OCI-LY1 (cell line): ENCODE data around the gene RAPGEF4.

Experiments used
- H2AFZ ChIP-seq: fragments of 200-600 bp; sonication (generic), shearing (Covaris generic); 2 replicates; pipeline ENCODE4 v1.6.0; 2014; ENCODE audit warnings: antibody characterized with exemption, mild to moderate bottlenecking, low read length
- H3F3A ChIP-seq: fragments of 200-600 bp; sonication (generic), shearing (Covaris generic); 2 replicates; pipeline ENCODE4 v1.6.0; 2014; ENCODE audit warnings: mild to moderate bottlenecking, antibody characterized with exemption, low read length, moderate library complexity; ENCODE audit not compliant: insufficient read depth
- H3K27ac ChIP-seq: fragments of 200-600 bp; sonication (generic); 2 replicates; pipeline ENCODE4 v1.5.1; 2014; ENCODE audit warnings: low read length, mixed run types, mild to moderate bottlenecking, low read depth; ENCODE audit not compliant: poor library complexity, severe bottlenecking
- H3K27me3 ChIP-seq: fragments of 200-600 bp; sonication (generic); 2 replicates; pipeline ENCODE4 v1.6.0; 2014; ENCODE audit warnings: antibody characterized with exemption, mild to moderate bottlenecking, low read length, moderate library complexity; ENCODE audit not compliant: insufficient read depth
- H3K36me3 ChIP-seq: fragments of 200-600 bp; sonication (generic); 2 replicates; pipeline ENCODE4 v1.6.1; 2014; ENCODE audit warnings: mild to moderate bottlenecking, antibody characterized with exemption, low read length, moderate library complexity, mixed read lengths; ENCODE audit not compliant: insufficient read depth
- H3K4me1 ChIP-seq: fragments of 200-600 bp; sonication (generic); 2 replicates; pipeline ENCODE4 v1.5.1; 2014; ENCODE audit warnings: mild to moderate bottlenecking, low read length, moderate library complexity; ENCODE audit not compliant: insufficient read depth, severe bottlenecking
- H3K4me2 ChIP-seq: fragments of 200-600 bp; sonication (generic), shearing (Covaris generic); 2 replicates; pipeline ENCODE4 v1.6.1; 2014; ENCODE audit warnings: low read length
- H3K4me3 ChIP-seq: fragments of 200-600 bp; sonication (generic); 2 replicates; pipeline ENCODE4 v1.5.1; 2014; ENCODE audit warnings: low read length, low read depth, mild to moderate bottlenecking, mixed read lengths; ENCODE audit not compliant: poor library complexity, severe bottlenecking
- H3K79me2 ChIP-seq: fragments of 200-600 bp; shearing (Covaris generic); 2 replicates; pipeline ENCODE4 v1.6.1; 2016; ENCODE audit warnings: mixed run types, low read length, mixed read lengths; ENCODE audit not compliant: insufficient read depth
- H3K9ac ChIP-seq: fragments of 200-600 bp; sonication (generic), shearing (Covaris generic); 2 replicates; pipeline ENCODE4 v1.6.1; 2014; ENCODE audit warnings: mild to moderate bottlenecking, low read length, mixed read lengths
- H3K9me2 ChIP-seq: fragments of 200-600 bp; sonication (generic), shearing (Covaris generic); 2 replicates; pipeline ENCODE4 v1.6.1; 2014; ENCODE audit warnings: low read depth, mild to moderate bottlenecking, low read length, mixed read lengths
- H3K9me3 ChIP-seq: fragments of 200-600 bp; shearing (Covaris generic); 2 replicates; pipeline ENCODE4 v1.6.1; 2014; ENCODE audit warnings: low read length, mixed read lengths
- H4K20me1 ChIP-seq: fragments of 200-600 bp; sonication (generic), shearing (Covaris generic); 2 replicates; pipeline ENCODE4 v1.6.0; 2016; ENCODE audit warnings: mild to moderate bottlenecking, low read length; ENCODE audit not compliant: insufficient read depth
- CTCF ChIP-seq: fragments of 200-600 bp; sonication (generic), shearing (Covaris generic); IDR thresholded peaks from 2 replicates; pipeline ENCODE4 v1.5.1; 2017; ENCODE audit warnings: mild to moderate bottlenecking, antibody characterized with exemption, low read length, moderate library complexity, mixed read lengths
- EZH2 ChIP-seq: fragments of 200-600 bp; sonication (generic), shearing (Covaris generic); IDR thresholded peaks from 2 replicates; pipeline ENCODE4 v1.8.0; 2017; ENCODE audit warnings: borderline replicate concordance, mixed run types, mild to moderate bottlenecking, antibody characterized with exemption, low read length, moderate library complexity, mixed read lengths

RAPGEF4 gene

GRCh38 chr2:173062801-173063200 lies 327.2 kb downstream of the RAPGEF4 start:
- Histone ChIP-seq H3K79me2 (no peaks in the 10 kb centered on the region), H3K36me3 (no peaks in the 10 kb centered on the region), H2AFZ (no peak overlapping the region), H3K4me3 (no peak overlapping the region), H3F3A (no peaks in the 10 kb centered on the region), H3K27ac (no peak overlapping the region), H3K4me1 (peaks cover 8% of the 10 kb centered on the region), H3K9me2 (no peaks in the 10 kb centered on the region), H3K4me2 (no peak overlapping the region), H4K20me1 (no peaks in the 10 kb centered on the region), H3K9ac (no peak overlapping the region), H3K27me3 (no peaks in the 10 kb centered on the region), H3K9me3 (no peaks in the 10 kb centered on the region)
- TF ChIP-seq EZH2 (no peak), CTCF (no peak)

- no peaks in the 10 kb centered on the region for H3K79me2 ChIP-seq
- H3K27me3 ChIP-seq = no peaks in the 10 kb centered on the region
- no peaks in the 10 kb centered on the region for H4K20me1 ChIP-seq
- no peaks in the 10 kb centered on the region for H3F3A ChIP-seq
- no peaks in the 10 kb centered on the region for H3K9me2 ChIP-seq
- H3K4me2 ChIP-seq = no peak overlapping the region
- no peak overlapping the region for H3K27ac ChIP-seq
- no peaks in the 10 kb centered on the region for H3K9me3 ChIP-seq
- H3K9ac ChIP-seq = no peak overlapping the region
- H3K4me3 ChIP-seq = no peak overlapping the region
- no peak for TF ChIP-seq CTCF
- H3K36me3 ChIP-seq = no peaks in the 10 kb centered on the region
- H3K4me1 ChIP-seq = peaks cover 8% of the 10 kb centered on the region
- no peak overlapping the region for H2AFZ ChIP-seq
Measured at GRCh38 chr2:173064151-173064805, 328.6 kb downstream of the RAPGEF4 start.

- Histone ChIP-seq H3F3A (no peaks in the 10 kb centered on the region), H3K4me2 (no peak overlapping the region), H3K4me1 (no peaks in the 10 kb centered on the region), H3K9ac (no peak overlapping the region), H3K4me3 (no peak overlapping the region), H3K27me3 (no peaks in the 10 kb centered on the region), H3K36me3 (no peaks in the 10 kb centered on the region), H3K27ac (no peak overlapping the region), H2AFZ (no peak overlapping the region), H3K79me2 (no peaks in the 10 kb centered on the region), H3K9me3 (no peaks in the 10 kb centered on the region), H3K9me2 (no peaks in the 10 kb centered on the region), H4K20me1 (no peaks in the 10 kb centered on the region)
- TF ChIP-seq CTCF = no peak
- no peak for TF ChIP-seq EZH2
Measured at GRCh38 chr2:173066887-173067676, 331.4 kb downstream of the RAPGEF4 start.
